WTC11 (cell line): Measurements from ENCODE around the gene SCN4A. TPM values are rescaled to one million over a fixed set of nuclear protein-coding genes. Genes with fewer than 3 reads are reported as not detected.

Source experiments
- ATAC-seq: fragments of 200-7000 bp; cut with Tn5 transposase; 2 replicates; pipeline ENCODE4 v1.10.0; 2021; ENCODE audit warnings: mild to moderate bottlenecking, moderate library complexity
- CTCF ChIA-PET: fragments of 300-600 bp; sonication (Branson Sonifier 250); formaldehyde crosslinking; loops from one replicate; lab custom pipeline; 2021; ENCODE audit warnings: antibody characterized with exemption; lab: Charles Lee
- POLR2A ChIA-PET: fragments of 350-600 bp; sonication (Branson Sonifier 250); formaldehyde crosslinking; loops from one replicate; lab custom pipeline; 2021; ENCODE audit warnings: antibody characterized with exemption; lab: Charles Lee
- DNase-seq: peaks from one replicate; pipeline ENCODE4 v3.0.0; 2021; ENCODE audit warnings: low spot score
- H3K27ac Mint-ChIP-seq: 2 replicates; pipeline ENCODE4 v1.8.0; 2021; ENCODE audit warnings: mixed read lengths
- H3K27me3 Mint-ChIP-seq: 2 replicates; pipeline ENCODE4 v1.8.0; 2021; ENCODE audit warnings: low read depth, mild to moderate bottlenecking, moderate library complexity, mixed read lengths
- H3K36me3 Mint-ChIP-seq: 2 replicates; pipeline ENCODE4 v1.8.0; 2021; ENCODE audit warnings: mixed read lengths
- H3K4me1 Mint-ChIP-seq: 2 replicates; pipeline ENCODE4 v1.8.0; 2022; ENCODE audit warnings: mixed read lengths
- H3K4me3 Mint-ChIP-seq: 2 replicates; pipeline ENCODE4 v1.8.0; 2021; ENCODE audit warnings: mild to moderate bottlenecking, moderate library complexity, mixed read lengths
- H3K9me3 Mint-ChIP-seq: 2 replicates; pipeline ENCODE4 v1.8.0; 2021; ENCODE audit warnings: mixed read lengths
- FOXJ3 ChIP-seq: sonication (generic); formaldehyde crosslinking; IDR thresholded peaks from 2 replicates; pipeline ENCODE4 v1.9.0; 2021; ENCODE audit warnings: missing genetic modification reagents, mild to moderate bottlenecking, borderline replicate concordance
- GABPB1 ChIP-seq: sonication (generic); formaldehyde crosslinking; IDR thresholded peaks from 2 replicates; pipeline ENCODE4 v1.8.1; 2023; ENCODE audit warnings: mild to moderate bottlenecking, missing genetic modification reagents
- IRF2 ChIP-seq: sonication (generic); formaldehyde crosslinking; IDR thresholded peaks from 2 replicates; pipeline ENCODE4 v1.8.0; 2022; ENCODE audit warnings: low read depth, missing genetic modification reagents, borderline replicate concordance
- MAX ChIP-seq: sonication (generic); formaldehyde crosslinking; IDR thresholded peaks from 2 replicates; pipeline ENCODE4 v1.8.0; 2022; ENCODE audit warnings: mild to moderate bottlenecking, missing genetic modification reagents
- MYBL2 ChIP-seq: sonication (generic); formaldehyde crosslinking; IDR thresholded peaks from 2 replicates; pipeline ENCODE4 v1.8.1; 2023; ENCODE audit warnings: mild to moderate bottlenecking, moderate library complexity, missing genetic modification reagents
- NFE2L1 ChIP-seq: sonication (generic); formaldehyde crosslinking; IDR thresholded peaks from 2 replicates; pipeline ENCODE4 v1.8.1; 2023; ENCODE audit warnings: missing genetic modification reagents
- NFYB ChIP-seq: sonication (generic); formaldehyde crosslinking; conservative IDR thresholded peaks from 2 replicates; pipeline ENCODE4 v1.8.0; 2022; ENCODE audit warnings: low read depth, missing genetic modification reagents
- NR2C2 ChIP-seq: sonication (generic); formaldehyde crosslinking; IDR thresholded peaks from 2 replicates; pipeline ENCODE4 v1.8.0; 2022; ENCODE audit warnings: mild to moderate bottlenecking, missing genetic modification reagents
- RELA ChIP-seq: sonication (generic); formaldehyde crosslinking; IDR thresholded peaks from 2 replicates; pipeline ENCODE4 v1.8.1; 2022; ENCODE audit warnings: missing genetic modification reagents, mild to moderate bottlenecking, borderline replicate concordance
- STAT6 ChIP-seq: sonication (generic); formaldehyde crosslinking; conservative IDR thresholded peaks from 2 replicates; pipeline ENCODE4 v1.8.1; 2023; ENCODE audit warnings: mild to moderate bottlenecking, low read depth, missing genetic modification reagents, moderate library complexity
- ZNF138 ChIP-seq: sonication (generic); formaldehyde crosslinking; conservative IDR thresholded peaks from 2 replicates; pipeline ENCODE4 v1.8.1; 2022; ENCODE audit warnings: mild to moderate bottlenecking, moderate library complexity, missing genetic modification reagents
- ZNF532 ChIP-seq: fragments of 250-450 bp; sonication (Bioruptor Pico); IDR thresholded peaks from 2 replicates; pipeline ENCODE4 v1.9.0; 2021; ENCODE audit warnings: mild to moderate bottlenecking, borderline replicate concordance
- total RNA-seq: library from RNA; stranded (reverse); gene quantifications from 3 replicates; pipeline ENCODE4 v1.2.3, GENCODE V29; 2021
- TF ChIP-seq, protein P1 (sequence below): fragments of 250-450 bp; sonication (Bioruptor Pico); IDR thresholded peaks from 2 replicates; pipeline ENCODE4 v1.9.0; 2021; ENCODE audit warnings: moderate library complexity, mild to moderate bottlenecking, inconsistent platforms, borderline replicate concordance
- TF ChIP-seq, protein P2 (sequence below): sonication (generic); formaldehyde crosslinking; IDR thresholded peaks from 2 replicates; pipeline ENCODE4 v1.8.0; 2022; ENCODE audit warnings: mild to moderate bottlenecking, missing genetic modification reagents
- TF ChIP-seq, protein P3 (sequence below): sonication (generic); formaldehyde crosslinking; IDR thresholded peaks from 2 replicates; pipeline ENCODE4 v1.8.1; 2022; ENCODE audit warnings: low read depth, missing genetic modification reagents, borderline replicate concordance

The SCN4A gene
- total RNA-seq, 1 experiment from 2014 or later = 5.8 TPM

DNA sequence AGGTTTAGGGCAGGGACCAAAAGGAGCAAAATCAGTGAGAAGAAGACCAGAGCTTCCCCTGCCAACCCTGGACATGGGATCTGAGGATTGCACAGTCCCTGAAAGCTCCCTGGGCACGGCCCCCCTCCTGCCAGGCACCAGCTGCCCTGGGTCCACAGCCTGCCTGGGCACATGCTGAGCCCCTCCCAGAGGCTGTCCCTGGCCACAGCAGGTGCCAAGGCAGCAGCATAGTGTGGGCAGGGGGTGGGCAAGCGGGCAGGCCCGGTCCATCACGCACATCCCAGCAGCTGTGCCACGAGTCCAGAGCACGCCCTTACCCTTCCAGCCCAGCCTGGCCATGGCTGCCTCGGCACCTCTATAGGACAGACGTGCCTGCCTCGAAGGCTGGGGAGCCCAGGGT lies 12.7 kb downstream of the SCN4A start:
- H3K27me3 Mint-ChIP-seq = no peaks in the 10 kb centered on the region
- no peaks in the 10 kb centered on the region; the same call in 1 of the 2 replicates for H3K36me3 Mint-ChIP-seq
- no peaks in the 10 kb centered on the region for H3K9me3 Mint-ChIP-seq
- no peak for DNase-seq
- POLR2A ChIA-PET = interaction anchor here (1.4 kb wide), 1 partner anchor 9 kb away, joined by 3 read pairs; no protein-coding TSS in a partner anchor
- H3K27ac Mint-ChIP-seq = no peak overlapping the region
- no peak for ATAC-seq
- peaks cover 20% of the 10 kb centered on the region for H3K4me1 Mint-ChIP-seq
- 0 out of 2 replicates have a peak overlapping the region, but pooled peaks have one; percentile 76 for H3K4me3 Mint-ChIP-seq
- TF ChIP-seq IRF2 (CRISPR knock-in tag) = no peak
- TF ChIP-seq NFYB (CRISPR knock-in tag) = no peak
- TF ChIP-seq MAX (CRISPR knock-in tag) = no peak
- TF ChIP-seq FOXJ3 (CRISPR knock-in tag) = no peak
- TF ChIP-seq RELA (CRISPR knock-in tag) = no peak
- TF ChIP-seq ZNF138 (CRISPR knock-in tag) = no peak
- TF ChIP-seq, protein P1, sequence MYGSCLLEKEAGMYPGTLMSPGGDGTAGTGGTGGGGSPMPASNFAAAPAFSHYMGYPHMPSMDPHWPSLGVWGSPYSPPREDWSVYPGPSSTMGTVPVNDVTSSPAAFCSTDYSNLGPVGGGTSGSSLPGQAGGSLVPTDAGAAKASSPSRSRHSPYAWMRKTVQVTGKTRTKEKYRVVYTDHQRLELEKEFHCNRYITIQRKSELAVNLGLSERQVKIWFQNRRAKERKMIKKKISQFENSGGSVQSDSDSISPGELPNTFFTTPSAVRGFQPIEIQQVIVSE (CRISPR knock-in tag) = no peak
- no peak for TF ChIP-seq NR2C2
- CTCF ChIA-PET = interaction anchor here (1.4 to 11.8 kb wide), 3 partner anchors 14 to 41 kb away, joined by 4 to 147 read pairs (median 7); partner anchors contain the start of gene GH1

DNA sequence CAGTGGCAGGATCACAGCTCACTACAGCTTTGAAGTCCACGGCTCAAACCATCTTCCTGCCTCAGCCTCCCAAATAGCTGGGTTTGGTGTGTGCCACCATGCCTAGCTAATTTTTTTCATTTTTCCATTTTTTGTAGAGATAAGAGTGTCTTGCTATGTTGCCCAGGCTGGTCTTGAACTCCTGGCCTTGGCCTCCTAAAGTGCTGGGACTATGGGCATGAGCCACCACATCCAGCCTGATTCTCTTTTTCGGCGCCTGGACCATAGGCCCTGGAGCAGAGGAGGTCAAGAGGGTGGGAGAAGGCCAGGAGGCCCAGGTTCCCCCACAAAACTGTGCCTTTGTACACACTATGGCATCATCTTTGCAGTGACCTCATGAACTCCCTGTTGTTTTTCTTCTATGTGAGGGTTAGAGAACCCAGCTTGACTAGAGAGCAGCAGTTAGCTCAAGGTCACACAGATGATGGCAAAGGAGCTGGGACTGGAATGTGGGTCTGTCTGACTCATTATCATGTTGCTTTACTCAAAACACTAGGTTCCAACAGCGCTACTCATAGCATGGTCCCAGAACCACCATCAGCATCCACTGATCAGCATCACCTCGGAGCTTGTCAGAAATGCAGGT lies 16.3 kb downstream of the SCN4A start:
- ATAC-seq (no peak), DNase-seq (no peak)
- TF ChIP-seq, protein P2, sequence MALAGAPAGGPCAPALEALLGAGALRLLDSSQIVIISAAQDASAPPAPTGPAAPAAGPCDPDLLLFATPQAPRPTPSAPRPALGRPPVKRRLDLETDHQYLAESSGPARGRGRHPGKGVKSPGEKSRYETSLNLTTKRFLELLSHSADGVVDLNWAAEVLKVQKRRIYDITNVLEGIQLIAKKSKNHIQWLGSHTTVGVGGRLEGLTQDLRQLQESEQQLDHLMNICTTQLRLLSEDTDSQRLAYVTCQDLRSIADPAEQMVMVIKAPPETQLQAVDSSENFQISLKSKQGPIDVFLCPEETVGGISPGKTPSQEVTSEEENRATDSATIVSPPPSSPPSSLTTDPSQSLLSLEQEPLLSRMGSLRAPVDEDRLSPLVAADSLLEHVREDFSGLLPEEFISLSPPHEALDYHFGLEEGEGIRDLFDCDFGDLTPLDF = no peak
- TF ChIP-seq NFE2L1 (CRISPR knock-in tag) (no peak), GABPB1 (CRISPR knock-in tag) (peak; percentile 91)
- H3K9me3 Mint-ChIP-seq = no peaks in the 10 kb centered on the region
- H3K27ac Mint-ChIP-seq = no peak overlapping the region
- CTCF ChIA-PET = interaction anchor here (0.6 to 11.8 kb wide), 8 partner anchors 10 to 267 kb away, joined by 3 to 147 read pairs (median 4); partner anchors contain the start of gene GH1
- POLR2A ChIA-PET = interaction anchor here (0.6 kb wide), 1 partner anchor 117 kb away, joined by 6 read pairs; no protein-coding TSS in a partner anchor
- no peaks in the 10 kb centered on the region for H3K27me3 Mint-ChIP-seq
- H3K36me3 Mint-ChIP-seq = no peaks in the 10 kb centered on the region; the same call in 1 of the 2 replicates
- no peak overlapping the region for H3K4me3 Mint-ChIP-seq
- peaks cover 13% of the 10 kb centered on the region for H3K4me1 Mint-ChIP-seq

- Mint-ChIP-seq H3K27ac (no peak overlapping the region), H3K36me3 (no peaks in the 10 kb centered on the region; the same call in 1 of the 2 replicates), H3K4me1 (peaks cover 12% of the 10 kb centered on the region), H3K27me3 (no peaks in the 10 kb centered on the region), H3K9me3 (no peaks in the 10 kb centered on the region), H3K4me3 (no peak overlapping the region)
- ChIA-PET POLR2A (no interaction called here), CTCF (interaction anchor here (0.6 to 11.8 kb wide), 5 partner anchors 35 to 268 kb away, joined by 3 to 147 read pairs (median 4); partner anchors contain the start of gene GH1)
- ATAC-seq (no peak), DNase-seq (no peak)
- TF ChIP-seq STAT6 (CRISPR knock-in tag) = no peak
- TF ChIP-seq, protein P3, sequence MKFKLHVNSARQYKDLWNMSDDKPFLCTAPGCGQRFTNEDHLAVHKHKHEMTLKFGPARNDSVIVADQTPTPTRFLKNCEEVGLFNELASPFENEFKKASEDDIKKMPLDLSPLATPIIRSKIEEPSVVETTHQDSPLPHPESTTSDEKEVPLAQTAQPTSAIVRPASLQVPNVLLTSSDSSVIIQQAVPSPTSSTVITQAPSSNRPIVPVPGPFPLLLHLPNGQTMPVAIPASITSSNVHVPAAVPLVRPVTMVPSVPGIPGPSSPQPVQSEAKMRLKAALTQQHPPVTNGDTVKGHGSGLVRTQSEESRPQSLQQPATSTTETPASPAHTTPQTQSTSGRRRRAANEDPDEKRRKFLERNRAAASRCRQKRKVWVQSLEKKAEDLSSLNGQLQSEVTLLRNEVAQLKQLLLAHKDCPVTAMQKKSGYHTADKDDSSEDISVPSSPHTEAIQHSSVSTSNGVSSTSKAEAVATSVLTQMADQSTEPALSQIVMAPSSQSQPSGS (CRISPR knock-in tag) = no peak
- TF ChIP-seq MYBL2 (CRISPR knock-in tag) = no peak
- TF ChIP-seq ZNF532 (CRISPR knock-in tag) = no peak
These were observed 16.9 kb downstream of the SCN4A start for GRCh38 chr17:63955791-63956190.
